NCI-H1436 (cell line): Measurements from ENCODE around the gene FSIP1.

Source experiments
- DNase-seq: peaks from one replicate; lab custom pipeline; 2025; lab: John Stamatoyannopoulos, UW

Gene FSIP1

GRCh38 chr15:39645138-39645975 lies 137.3 kb downstream of the FSIP1 start:
- no peak for DNase-seq

GRCh38 chr15:39644136-39644535 lies 138.5 kb downstream of the FSIP1 start:
- DNase-seq = no peak

- DNase-seq = no peak
Measured at GRCh38 chr15:39643727-39644126, 138.9 kb downstream of the FSIP1 start.

- no peak for DNase-seq
Measured at GRCh38 chr15:39642011-39642640, 140.5 kb downstream of the FSIP1 start.

GRCh38 chr15:39641191-39641889 lies 141.3 kb downstream of the FSIP1 start:
- no peak for DNase-seq

GRCh38 chr15:39640665-39641064 lies 142.0 kb downstream of the FSIP1 start:
- no peak for DNase-seq

GRCh38 chr15:39639037-39639436 lies 143.6 kb downstream of the FSIP1 start:
- DNase-seq = no peak

GRCh38 chr15:39638041-39638440 lies 144.6 kb downstream of the FSIP1 start:
- no peak for DNase-seq

- DNase-seq = no peak
Measured at GRCh38 chr15:39631357-39631756, 151.3 kb downstream of the FSIP1 start.

- no peak for DNase-seq
Measured at GRCh38 chr15:39629906-39630305, 152.7 kb downstream of the FSIP1 start.

GRCh38 chr15:39629371-39629770 lies 153.3 kb downstream of the FSIP1 start:
- DNase-seq = no peak

- no peak for DNase-seq
Measured at GRCh38 chr15:39628546-39629257, 153.9 kb downstream of the FSIP1 start.

GRCh38 chr15:39628144-39628508 lies 154.5 kb downstream of the FSIP1 start:
- no peak for DNase-seq

- DNase-seq = no peak
Measured at GRCh38 chr15:39627451-39628143, 155.0 kb downstream of the FSIP1 start.

GRCh38 chr15:39625856-39626255 lies 156.8 kb downstream of the FSIP1 start:
- no peak for DNase-seq

- no peak for DNase-seq
Measured at GRCh38 chr15:39625451-39625850, 157.2 kb downstream of the FSIP1 start.

GRCh38 chr15:39624806-39625205 lies 157.8 kb downstream of the FSIP1 start:
- DNase-seq = no peak

- DNase-seq = no peak
Measured at GRCh38 chr15:39623529-39623931, 159.1 kb downstream of the FSIP1 start.

GRCh38 chr15:39622660-39623516 lies 159.8 kb downstream of the FSIP1 start:
- no peak for DNase-seq

- no peak for DNase-seq
Measured at GRCh38 chr15:39621976-39622375, 160.7 kb downstream of the FSIP1 start.

- no peak for DNase-seq
Measured at GRCh38 chr15:39621210-39621609, 161.4 kb downstream of the FSIP1 start.
